Left renal pelvis (tissue), 4 donors: Measurements from ENCODE around the gene ZNF394. TPM values are rescaled to one million over a fixed set of nuclear protein-coding genes. Genes with fewer than 3 reads are reported as not detected.
"Not testable (repeated sequence)": the region's sequence is repeated elsewhere in the genome, so short reads cannot be mapped to it uniquely, and the experiment has no call there.

Experiments used
- DNase-seq, 4 donors: peaks; one replicate each; pipeline ENCODE4 v3.0.0-alpha.2; 2013; ENCODE audit warnings: low read depth in 4 of 4, low spot score in 3 of 4
- polyA plus RNA-seq, 4 donors: library from polyadenylated mRNA; unstranded; fragments of 120-200 nt; gene quantifications; one replicate each; pipeline ENCODE4 v1.2.1, GENCODE V29; 2013; ENCODE audit not compliant: insufficient read length in 4 of 4

The ZNF394 gene
- 10 to 100 TPM; 11.6 to 18.6 (median 15.2) TPM for polyA plus RNA-seq

- peak; percentile 80 to 89 (median 86) for DNase-seq
These were observed at the start of gene ZNF394 for GRCh38 chr7:99499721-99500636. ZNF394 (minus strand) TSS chr7:99500281; CDS start chr7:99500093, 188 bp downstream.

GRCh38 chr7:99549545-99549944 is 49.5 kb upstream of the ZNF394 start:
- not testable (repeated sequence) for DNase-seq

- not testable (repeated sequence) for DNase-seq
These were observed 45.2 kb upstream of the ZNF394 start for GRCh38 chr7:99545308-99545707.

DNA sequence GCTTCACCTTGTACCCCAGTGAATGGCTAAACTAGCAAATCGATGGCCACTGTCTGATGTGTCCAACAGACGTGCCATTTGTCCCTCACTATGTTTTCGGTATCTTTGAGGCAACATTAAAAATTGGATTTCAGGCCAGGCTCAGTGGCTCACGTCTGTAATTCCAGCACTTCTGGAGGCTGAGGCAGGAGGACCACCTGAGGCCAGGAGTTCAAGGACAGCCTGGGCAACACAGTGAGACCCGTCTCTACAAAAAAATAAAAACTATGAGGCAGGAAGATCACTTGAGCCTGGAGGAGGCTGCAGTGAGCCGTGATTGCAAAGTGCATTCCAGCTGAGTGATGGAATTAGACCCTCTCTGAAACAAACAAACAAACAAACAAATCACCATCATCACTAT is 43.8 kb upstream of the ZNF394 start:
- no peak for DNase-seq

- no peak for DNase-seq
These were observed 43.1 kb upstream of the ZNF394 start for GRCh38 chr7:99543081-99543671.

DNA sequence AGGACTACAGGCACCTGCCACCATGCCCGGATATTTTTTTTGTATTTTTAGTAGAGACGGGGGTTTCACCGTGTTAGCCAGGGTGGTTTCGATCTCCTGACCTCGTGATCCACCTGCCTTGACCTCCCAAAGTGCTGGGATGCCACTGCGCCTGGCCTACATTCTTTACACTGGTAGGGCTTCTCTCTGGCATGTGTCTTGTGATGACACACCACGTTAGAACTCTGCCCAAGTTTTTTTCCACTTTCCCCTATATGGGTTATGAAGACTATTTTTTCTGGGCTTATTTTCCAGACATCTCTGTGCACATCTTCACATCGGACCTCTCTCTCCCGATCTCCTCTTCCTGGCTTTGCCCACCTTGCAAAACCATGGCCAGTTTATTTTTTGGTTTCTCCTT is 41.1 kb upstream of the ZNF394 start:
- no peak for DNase-seq

DNA sequence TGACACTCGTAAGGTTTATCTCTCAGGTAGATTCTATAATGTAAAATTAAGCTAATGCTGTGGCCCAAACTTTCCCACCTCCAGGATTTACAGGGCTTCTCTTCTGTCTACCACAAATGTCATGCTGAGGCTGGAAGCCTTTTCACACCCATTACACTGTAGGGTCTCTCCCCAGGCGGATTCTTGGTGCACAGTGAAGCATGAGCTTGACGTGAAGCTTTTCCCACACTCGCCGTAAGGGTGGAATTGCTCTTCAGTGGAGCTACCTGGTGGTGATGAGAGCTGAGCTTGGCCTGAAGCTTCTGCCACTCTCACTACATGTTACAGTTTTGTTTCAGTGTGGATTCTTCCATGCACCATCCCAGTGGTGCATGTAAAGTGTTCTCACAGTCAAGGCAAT is 40.5 kb upstream of the ZNF394 start:
- no peak for DNase-seq

DNA sequence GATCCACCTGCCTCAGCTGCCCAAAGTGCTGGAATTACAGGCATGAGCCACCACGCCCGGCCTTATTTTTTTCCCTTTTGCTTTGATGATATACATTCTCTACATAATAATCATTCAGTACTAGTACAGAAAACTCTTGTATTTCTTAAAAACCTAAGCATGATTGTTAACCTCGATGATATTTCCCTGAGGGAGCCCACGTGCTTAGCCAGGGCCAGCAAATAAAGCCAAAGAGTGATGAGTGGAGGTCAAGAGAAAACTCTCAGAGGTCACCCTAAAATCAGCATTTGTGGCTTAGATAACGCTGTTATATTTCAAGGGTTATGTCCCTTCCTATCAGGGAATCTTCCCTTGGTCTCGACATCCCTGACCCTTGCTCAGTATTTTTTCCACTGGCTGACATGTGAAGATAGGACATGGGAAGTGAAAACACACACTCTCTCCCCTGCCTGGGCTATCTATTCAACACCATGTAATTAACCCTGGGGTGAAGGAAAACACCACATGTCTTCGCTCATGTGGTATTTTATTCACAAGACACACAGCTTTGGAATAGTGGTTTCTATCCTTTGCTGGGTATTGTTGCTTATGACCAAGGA is 39.2 kb upstream of the ZNF394 start:
- DNase-seq: no peak

GRCh38 chr7:99535667-99536066 is 35.6 kb upstream of the ZNF394 start:
- DNase-seq: no peak

DNA sequence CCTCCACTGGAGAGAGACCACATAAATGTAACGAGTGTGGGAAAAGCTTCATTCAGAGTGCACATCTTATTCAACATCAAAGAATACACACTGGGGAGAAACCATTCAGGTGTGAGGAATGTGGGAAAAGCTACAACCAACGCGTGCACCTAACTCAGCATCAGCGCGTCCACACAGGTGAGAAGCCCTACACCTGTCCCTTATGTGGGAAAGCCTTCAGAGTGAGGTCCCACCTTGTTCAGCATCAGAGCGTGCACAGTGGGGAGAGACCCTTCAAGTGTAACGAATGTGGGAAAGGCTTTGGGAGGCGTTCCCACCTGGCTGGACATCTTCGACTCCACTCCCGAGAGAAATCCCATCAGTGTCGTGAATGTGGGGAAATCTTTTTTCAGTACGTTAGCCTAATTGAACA is 31.3 kb upstream of the ZNF394 start:
- no peak for DNase-seq

DNA sequence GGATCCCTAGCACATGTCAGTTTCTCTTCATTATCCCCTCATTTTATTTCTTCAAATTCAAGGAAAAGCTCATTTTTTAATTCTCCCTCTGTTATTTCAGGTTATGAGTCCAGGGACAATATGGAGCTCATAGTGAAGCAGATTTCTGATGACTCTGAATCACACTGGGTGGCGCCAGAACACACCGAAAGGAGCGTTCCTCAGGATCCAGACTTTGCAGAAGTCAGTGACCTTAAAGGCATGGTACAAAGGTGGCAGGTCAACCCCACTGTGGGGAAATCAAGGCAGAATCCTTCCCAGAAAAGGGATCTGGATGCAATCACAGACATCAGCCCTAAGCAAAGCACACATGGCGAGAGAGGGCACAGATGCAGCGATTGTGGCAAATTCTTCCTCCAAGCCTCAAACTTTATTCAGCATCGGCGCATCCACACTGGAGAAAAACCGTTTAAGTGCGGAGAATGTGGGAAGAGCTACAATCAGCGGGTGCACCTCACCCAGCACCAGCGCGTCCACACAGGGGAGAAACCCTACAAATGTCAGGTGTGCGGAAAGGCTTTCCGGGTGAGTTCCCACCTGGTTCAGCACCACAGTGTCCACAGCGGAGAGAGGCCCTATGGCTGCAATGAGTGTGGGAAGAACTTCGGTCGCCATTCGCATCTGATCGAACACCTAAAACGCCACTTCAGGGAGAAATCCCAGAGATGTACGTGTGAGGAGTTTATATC is 25.8 kb upstream of the ZNF394 start:
- DNase-seq: no peak

DNA sequence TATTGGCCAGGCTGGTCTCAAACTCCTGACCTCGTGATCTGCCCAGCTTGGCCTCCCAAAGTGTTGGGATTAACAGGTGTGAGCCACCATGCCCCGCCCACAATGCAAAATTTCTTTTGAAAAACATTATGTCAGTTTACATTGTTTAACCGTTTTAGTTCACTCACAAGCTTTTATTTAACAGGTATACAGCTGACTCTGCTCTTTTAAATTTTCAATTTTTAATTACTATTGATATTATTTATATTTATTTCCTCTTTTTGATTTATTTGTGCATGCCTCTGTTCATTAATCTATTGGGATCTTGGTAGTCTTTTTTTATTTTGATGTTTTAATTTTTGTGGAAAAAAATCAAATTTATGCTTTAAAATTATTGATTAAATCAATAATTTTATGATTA is 21.3 kb upstream of the ZNF394 start:
- DNase-seq: no peak

GRCh38 chr7:99514050-99514449 is 14.0 kb upstream of the ZNF394 start:
- DNase-seq: no peak

- DNase-seq: no peak
These were observed 5.2 kb upstream of the ZNF394 start for GRCh38 chr7:99505324-99505662.

GRCh38 chr7:99504603-99505323 is 4.7 kb upstream of the ZNF394 start, which contains the start of gene ZKSCAN5:
ZKSCAN5 (plus strand) TSS chr7:99504662; CDS start chr7:99506045, 1,383 bp downstream.
- DNase-seq: peak; percentile 93 to 98 (median 95)

DNA sequence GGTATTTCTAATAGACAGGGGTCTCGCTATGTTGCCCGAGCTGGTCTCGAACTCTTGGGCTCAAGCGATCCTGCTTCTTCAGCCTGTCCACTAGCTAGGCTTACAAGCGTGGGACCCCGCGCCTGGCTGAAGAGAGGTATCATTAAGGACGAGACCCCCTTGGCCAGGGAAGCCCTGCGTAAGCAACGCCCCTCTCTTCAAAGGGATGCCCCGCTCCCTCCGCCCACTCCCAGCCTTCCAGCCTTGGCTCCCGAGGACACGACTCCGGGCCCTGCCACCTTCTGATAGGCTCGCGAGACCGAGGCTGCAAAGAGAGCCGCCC is 4.2 kb upstream of the ZNF394 start:
- peak in 1 of 4 donors; percentile 95 for DNase-seq

- not testable (repeated sequence) for DNase-seq
These were observed 1.2 kb upstream of the ZNF394 start for GRCh38 chr7:99501236-99501635.

- DNase-seq: no peak
These were observed 542 bp upstream of the ZNF394 start for GRCh38 chr7:99500637-99501009.

DNA sequence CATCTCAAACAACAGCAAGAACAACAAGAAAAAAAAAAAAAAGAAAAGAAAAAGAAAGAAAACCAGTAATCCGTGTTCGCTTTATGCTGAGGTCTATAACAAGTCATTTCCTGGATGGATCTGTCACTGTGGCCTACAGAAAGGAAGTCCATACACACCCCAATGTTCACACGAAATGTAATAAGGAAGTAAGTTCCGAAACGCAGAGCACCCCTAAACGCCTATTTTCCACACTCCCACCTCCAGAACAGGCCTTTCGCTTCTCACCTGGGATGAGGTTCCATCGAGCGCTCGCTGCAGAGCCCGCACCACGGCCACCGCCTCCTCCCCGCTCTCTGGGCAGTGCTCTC is 735 bp downstream of the ZNF394 start:
- peak in 1 of 4 donors; percentile 1 for DNase-seq

GRCh38 chr7:99498546-99498944 is 1.5 kb downstream of the ZNF394 start:
- DNase-seq: no peak
